Right lobe of liver (tissue), 6 donors: ENCODE measurements around the gene FBLN2. TPM values are rescaled to one million over a fixed set of nuclear protein-coding genes. Genes with fewer than 3 reads are reported as not detected.

ENCODE experiments used
- ATAC-seq, 4 donors: fragments of 200-7000 bp; cut with Tn5 transposase; one replicate each; pipeline ENCODE4 v1.9.1; 2020; ENCODE audit warnings: mild to moderate bottlenecking in 4 of 4, moderate library complexity in 4 of 4
- DNase-seq, 3 donors: peaks; one replicate each; pipeline ENCODE4 v3.0.0-alpha.2; 2020
- H3K27ac ChIP-seq, 3 donors: fragments of 200-600 bp; one replicate each; pipeline ENCODE4 v1.8.0; 2022
- H3K27me3 ChIP-seq, 2 donors: fragments of 200-600 bp; one replicate each; pipeline ENCODE4 v1.8.0; 2022
- H3K36me3 ChIP-seq, 4 donors: fragments of 200-600 bp; sonication (generic) in 1 of 4; one replicate each; pipeline versions ENCODE4 v1.5.1 to v1.8.0; 2017 to 2022; ENCODE audit warnings: control low read depth in 1 of 4
- H3K4me1 ChIP-seq, 4 donors: fragments of 200-600 bp; sonication (generic) in 1 of 4; one replicate each; pipeline versions ENCODE4 v1.5.1 to v1.8.0; 2017 to 2022; ENCODE audit warnings: control low read depth in 1 of 4
- H3K4me3 ChIP-seq, 3 donors: fragments of 200-600 bp; one replicate each; pipeline ENCODE4 v1.8.0; 2022
- H3K9me3 ChIP-seq, 4 donors: fragments of 200-600 bp; sonication (generic) in 1 of 4; one replicate each; pipeline versions ENCODE4 v1.5.1 to v1.8.0; 2017 to 2022; ENCODE audit warnings: control low read depth in 1 of 4
- POLR2A ChIP-seq: fragments of 450-650 bp; IDR thresholded peaks from one replicate; pipeline ENCODE4 v1.6.1; 2017; ENCODE audit warnings: antibody characterized with exemption, mild to moderate bottlenecking
- WGBS: methylation state at CpG from one replicate; pipeline ENCODE4 v1.1.6; 2018; ENCODE audit warnings: low coverage, low lambda C conversion rate; ENCODE audit not compliant: insufficient coverage; ENCODE audit errors: missing lambda C conversion rate; 5-methylcytosine and 5-hydroxymethylcytosine counted together
- intact Hi-C, 2 donors: fragments of 100-400 bp; cut with DNase I; formaldehyde crosslinking; loops; one replicate each; pipeline versions ENCODE4 v1.11.2 to v1.14.1; 2022
- total RNA-seq, 6 experiments: library from RNA; depleted of rRNA in 2 of 6; stranded (reverse); fragments of >200 nt in 2 of 6; fragmentation: NEBNext Ultra II Directional in 3 of 6; extraction: Animal tissue kit (Norgen Biotek cat#: 25700) in 3 of 6; gene quantifications; one replicate each; pipeline versions ENCODE4 v1.1.0 to v1.2.4, GENCODE V29; 2016 to 2023
- TF ChIP-seq, protein P1 (sequence below), 4 donors: fragments of 200-600 bp in 3 of 4; fragments of 450-650 bp in 1 of 4; IDR thresholded peaks; one replicate each; pipeline versions ENCODE4 v1.5.1 to v1.8.0; 2016 to 2022; ENCODE audit warnings: antibody characterized with exemption in 4 of 4, mild to moderate bottlenecking in 2 of 4
- donor health status: DM: no; HTN: yes; CAD: no.
- donor health status: DM: no; HTN: no; CAD: no.
- donor health status: DM: no; HTN: no; CAD: no.
- donor health status: DM: no; HTN: yes; CAD: no.
- donor health status: DM: no; HTN: yes; CAD: no.

The FBLN2 gene
- total RNA-seq, 6 experiments from 2014 or later = 1.9 to 4.0 (median 2.7) TPM

DNA sequence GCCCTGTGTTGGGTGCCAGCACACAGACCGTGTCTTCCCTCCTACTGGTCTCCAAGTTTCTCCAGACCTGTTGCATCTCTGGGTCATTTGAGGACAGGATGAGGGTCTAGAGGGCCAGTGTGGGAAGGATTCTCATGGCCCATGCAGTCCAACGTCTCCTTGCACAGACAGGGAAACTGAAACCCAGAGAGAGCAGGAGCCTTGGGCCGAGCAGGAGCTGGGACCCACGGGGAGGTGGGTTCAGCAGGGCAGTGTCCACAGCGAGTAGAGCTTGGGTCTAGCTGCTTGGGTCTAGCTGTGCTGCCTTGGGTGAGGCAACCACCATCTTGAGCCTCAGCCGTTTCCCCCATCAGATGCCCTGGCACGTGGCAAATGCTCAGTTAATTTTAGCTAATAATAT, 36.5 kb upstream of the FBLN2 start:
- H3K9me3 ChIP-seq = no peaks in the 10 kb centered on the region
- ATAC-seq = no peak
- intact Hi-C loops = no loop called here
- no peaks in the 10 kb centered on the region for H3K4me1 ChIP-seq
- no peaks in the 10 kb centered on the region for H3K36me3 ChIP-seq
- H3K27ac ChIP-seq = no peak overlapping the region
- TF ChIP-seq, protein P1, sequence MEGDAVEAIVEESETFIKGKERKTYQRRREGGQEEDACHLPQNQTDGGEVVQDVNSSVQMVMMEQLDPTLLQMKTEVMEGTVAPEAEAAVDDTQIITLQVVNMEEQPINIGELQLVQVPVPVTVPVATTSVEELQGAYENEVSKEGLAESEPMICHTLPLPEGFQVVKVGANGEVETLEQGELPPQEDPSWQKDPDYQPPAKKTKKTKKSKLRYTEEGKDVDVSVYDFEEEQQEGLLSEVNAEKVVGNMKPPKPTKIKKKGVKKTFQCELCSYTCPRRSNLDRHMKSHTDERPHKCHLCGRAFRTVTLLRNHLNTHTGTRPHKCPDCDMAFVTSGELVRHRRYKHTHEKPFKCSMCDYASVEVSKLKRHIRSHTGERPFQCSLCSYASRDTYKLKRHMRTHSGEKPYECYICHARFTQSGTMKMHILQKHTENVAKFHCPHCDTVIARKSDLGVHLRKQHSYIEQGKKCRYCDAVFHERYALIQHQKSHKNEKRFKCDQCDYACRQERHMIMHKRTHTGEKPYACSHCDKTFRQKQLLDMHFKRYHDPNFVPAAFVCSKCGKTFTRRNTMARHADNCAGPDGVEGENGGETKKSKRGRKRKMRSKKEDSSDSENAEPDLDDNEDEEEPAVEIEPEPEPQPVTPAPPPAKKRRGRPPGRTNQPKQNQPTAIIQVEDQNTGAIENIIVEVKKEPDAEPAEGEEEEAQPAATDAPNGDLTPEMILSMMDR (IDR thresholded peaks at IDR 0.05) = no peak
- TF ChIP-seq POLR2A = no peak
- WGBS = 57% methylated on average over 1 of the region's 7 CpGs
- DNase-seq = peak in 2 of 3 donors; percentile 3 to 32
- peaks cover 0 to 22% of the 10 kb centered on the region in 2 donors for H3K27me3 ChIP-seq
- no peak overlapping the region for H3K4me3 ChIP-seq

DNA sequence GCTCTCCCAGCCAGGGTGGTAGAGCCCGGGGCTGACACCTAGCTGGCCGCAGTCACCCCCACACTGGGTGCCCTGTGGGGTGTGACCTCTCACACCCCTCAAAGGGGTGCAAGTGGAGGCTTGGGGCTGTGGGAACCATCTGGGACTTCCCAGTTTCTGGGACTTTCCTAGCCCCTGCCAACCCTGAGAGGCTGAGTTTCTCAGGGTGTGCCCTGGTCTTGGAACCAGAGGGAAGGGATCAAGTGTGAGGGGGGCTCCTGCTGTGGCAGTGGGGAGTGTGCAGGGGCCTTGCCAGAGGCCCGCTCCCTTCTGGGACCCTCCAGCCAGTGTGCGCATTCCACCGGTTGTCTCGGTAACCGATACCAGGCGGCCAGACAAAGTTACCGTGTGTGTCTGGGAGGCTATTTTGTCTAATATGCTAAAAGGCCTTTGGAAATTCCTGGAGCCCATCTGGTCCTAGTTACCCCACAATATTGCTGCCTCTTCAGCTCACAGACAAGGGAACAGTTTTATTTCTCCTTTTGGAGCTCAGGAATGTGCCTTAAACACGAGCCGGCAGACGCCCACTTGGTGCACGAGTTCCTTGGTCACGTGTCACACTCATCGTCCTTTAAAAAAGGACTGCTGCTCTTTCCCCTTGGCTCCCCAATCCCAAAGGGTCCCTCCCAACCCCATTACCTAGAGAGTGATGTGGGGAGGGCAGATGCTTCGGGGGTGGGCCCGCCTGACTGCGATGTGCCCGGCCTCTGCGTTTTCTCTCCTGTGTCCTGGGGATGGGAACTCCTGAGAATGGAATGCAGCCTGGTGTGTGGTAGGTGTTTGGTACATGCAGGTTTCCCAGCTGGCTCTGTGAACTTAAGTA, 35.6 kb upstream of the FBLN2 start:
- intact Hi-C loops = no loop called here
- Histone ChIP-seq H3K4me1 (no peaks in the 10 kb centered on the region), H3K36me3 (no peaks in the 10 kb centered on the region), H3K9me3 (no peaks in the 10 kb centered on the region), H3K4me3 (no peak overlapping the region), H3K27me3 (peaks cover 0 to 31% of the 10 kb centered on the region in 2 donors), H3K27ac (no peak overlapping the region)
- TF ChIP-seq POLR2A = no peak
- TF ChIP-seq, protein P1 (IDR thresholded peaks at IDR 0.05) = no peak
- ATAC-seq (no peak), DNase-seq (peak in 2 of 3 donors; percentile 7 to 24)
- WGBS = 55% methylated on average over 10 of the region's 20 CpGs

DNA sequence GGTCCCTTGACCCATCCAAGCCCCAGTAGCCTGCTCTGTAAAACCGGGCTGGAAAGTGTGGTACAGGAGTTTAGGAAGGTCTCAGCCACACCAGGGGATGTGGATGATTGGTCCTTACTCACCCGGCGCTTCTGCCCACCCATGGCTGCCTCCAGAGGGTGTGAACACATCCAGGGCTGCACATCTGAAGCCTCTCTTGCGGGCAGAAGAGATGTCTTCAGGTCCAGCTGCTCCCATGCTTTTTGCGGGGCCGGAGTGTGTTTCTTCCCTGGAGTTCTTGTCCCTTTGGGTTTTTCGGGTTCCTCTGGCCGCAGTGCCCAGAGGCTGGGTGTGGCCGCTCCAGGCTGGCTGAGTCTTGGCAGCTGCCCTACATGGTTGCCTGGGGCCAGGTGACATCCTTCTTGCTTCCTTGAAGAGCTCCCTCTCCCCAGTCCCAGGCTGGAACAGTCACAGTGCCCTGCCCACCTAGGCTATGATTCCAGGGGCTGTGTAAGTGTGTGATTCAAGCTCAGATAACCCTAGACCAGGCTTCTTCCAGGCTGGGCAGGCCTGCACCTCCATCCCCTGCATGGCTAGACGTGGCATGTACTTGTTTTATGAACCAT, 34.9 kb upstream of the FBLN2 start:
- no peak for DNase-seq
- Histone ChIP-seq H3K27me3 (peaks cover 0 to 38% of the 10 kb centered on the region in 2 donors), H3K4me3 (no peak overlapping the region), H3K36me3 (no peaks in the 10 kb centered on the region), H3K9me3 (no peaks in the 10 kb centered on the region), H3K4me1 (no peaks in the 10 kb centered on the region), H3K27ac (no peak overlapping the region)
- no peak for ATAC-seq
- 43% methylated on average over 3 of the region's 10 CpGs for WGBS
- intact Hi-C loops = no loop called here
- TF ChIP-seq POLR2A = no peak
- TF ChIP-seq, protein P1 (IDR thresholded peaks at IDR 0.05) = no peak

DNA sequence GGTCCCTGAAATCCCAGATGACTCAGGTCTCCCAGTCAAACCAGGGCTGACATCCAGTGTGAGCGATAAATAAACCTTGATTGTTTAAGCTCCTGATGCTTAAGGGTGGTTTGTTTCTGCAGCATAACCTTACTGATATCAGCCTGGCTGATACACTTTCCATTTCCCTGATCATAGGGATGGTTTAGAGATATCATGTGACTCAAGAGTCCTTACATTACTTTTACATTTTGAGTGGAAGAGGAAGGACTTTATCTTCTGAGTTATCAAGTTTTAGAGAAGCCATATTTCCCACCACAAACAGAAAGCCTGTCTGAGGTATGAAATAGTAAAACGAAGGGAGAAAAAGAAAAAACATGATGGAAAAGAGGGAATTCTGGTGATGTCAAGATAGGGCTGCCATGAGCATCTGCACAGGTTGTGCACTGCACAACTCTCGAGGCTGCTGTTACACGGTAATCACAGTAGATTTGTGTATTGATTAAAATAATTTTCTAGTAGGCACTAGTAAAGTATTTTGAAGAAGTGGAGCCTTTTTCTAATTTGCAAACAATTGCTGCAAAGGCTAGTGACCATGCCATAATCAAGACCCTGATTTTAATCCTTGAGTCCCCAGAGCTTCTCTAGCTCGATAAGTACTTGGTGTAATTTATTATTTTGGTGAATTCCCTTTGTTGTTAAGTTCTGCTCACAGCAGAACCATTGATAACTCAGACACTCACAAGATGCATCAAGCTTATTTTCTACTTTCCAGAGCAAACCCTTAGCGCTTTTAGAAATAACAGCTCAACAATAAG, 34.1 kb upstream of the FBLN2 start:
- Histone ChIP-seq H3K9me3 (no peaks in the 10 kb centered on the region), H3K27ac (no peak overlapping the region)
- ATAC-seq = no peak

More for the DNA sequence above, 34.1 kb upstream of the FBLN2 start:
- H3K4me1 ChIP-seq = no peaks in the 10 kb centered on the region
- no peak for DNase-seq
- 71% methylated on average over 5 of the region's 6 CpGs for WGBS
- intact Hi-C loops = no loop called here
- H3K4me3 ChIP-seq = no peak overlapping the region
- TF ChIP-seq, protein P1 (IDR thresholded peaks at IDR 0.05) = no peak
- TF ChIP-seq POLR2A = no peak
- H3K36me3 ChIP-seq = no peaks in the 10 kb centered on the region
- peaks cover 0 to 38% of the 10 kb centered on the region in 2 donors for H3K27me3 ChIP-seq
